Stomach (tissue), 4 donors: ENCODE data around the gene DNM3.

Source experiments
- POLR2A ChIP-seq, 4 donors: fragments of 450-650 bp; IDR thresholded peaks; one replicate each; pipeline ENCODE4 v1.6.1; 2016; ENCODE audit warnings: antibody characterized with exemption in 4 of 4, control low read depth in 2 of 4, mild to moderate bottlenecking in 1 of 4, moderate library complexity in 1 of 4
- TF ChIP-seq, protein P1 (sequence below), 7 experiments: fragments of 450-650 bp in 4 of 7; fragments of 200-600 bp in 3 of 7; sonication (generic) in 3 of 7; IDR thresholded peaks; one replicate each; pipeline ENCODE4 v1.5.1; 2016 to 2019; ENCODE audit warnings: antibody characterized with exemption in 7 of 7, control low read depth in 2 of 7, mild to moderate bottlenecking in 1 of 7

DNA sequence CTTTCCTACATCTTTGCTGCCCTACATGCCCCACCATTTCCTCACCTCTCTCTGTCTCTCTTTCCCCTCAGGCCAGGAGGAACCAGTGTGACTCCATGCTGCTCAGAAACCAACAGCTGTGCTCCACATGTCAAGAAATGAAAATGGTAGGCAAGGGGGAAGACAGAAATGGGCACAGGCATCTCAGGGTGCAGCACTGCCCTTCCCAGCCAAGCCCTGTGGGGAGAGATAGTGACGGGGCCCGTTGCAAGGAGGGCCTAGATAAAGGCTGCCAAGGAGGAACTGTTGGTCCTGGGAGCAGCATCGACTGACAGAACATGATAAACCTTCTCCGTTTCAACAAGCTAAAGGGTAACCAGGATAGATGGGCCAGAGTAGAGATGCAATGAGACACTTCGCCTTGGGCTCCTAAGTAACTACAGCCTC, 615.1 kb downstream of the DNM3 start:
- no peak for TF ChIP-seq POLR2A (IDR thresholded peaks at IDR 0.05)
- TF ChIP-seq, protein P1, sequence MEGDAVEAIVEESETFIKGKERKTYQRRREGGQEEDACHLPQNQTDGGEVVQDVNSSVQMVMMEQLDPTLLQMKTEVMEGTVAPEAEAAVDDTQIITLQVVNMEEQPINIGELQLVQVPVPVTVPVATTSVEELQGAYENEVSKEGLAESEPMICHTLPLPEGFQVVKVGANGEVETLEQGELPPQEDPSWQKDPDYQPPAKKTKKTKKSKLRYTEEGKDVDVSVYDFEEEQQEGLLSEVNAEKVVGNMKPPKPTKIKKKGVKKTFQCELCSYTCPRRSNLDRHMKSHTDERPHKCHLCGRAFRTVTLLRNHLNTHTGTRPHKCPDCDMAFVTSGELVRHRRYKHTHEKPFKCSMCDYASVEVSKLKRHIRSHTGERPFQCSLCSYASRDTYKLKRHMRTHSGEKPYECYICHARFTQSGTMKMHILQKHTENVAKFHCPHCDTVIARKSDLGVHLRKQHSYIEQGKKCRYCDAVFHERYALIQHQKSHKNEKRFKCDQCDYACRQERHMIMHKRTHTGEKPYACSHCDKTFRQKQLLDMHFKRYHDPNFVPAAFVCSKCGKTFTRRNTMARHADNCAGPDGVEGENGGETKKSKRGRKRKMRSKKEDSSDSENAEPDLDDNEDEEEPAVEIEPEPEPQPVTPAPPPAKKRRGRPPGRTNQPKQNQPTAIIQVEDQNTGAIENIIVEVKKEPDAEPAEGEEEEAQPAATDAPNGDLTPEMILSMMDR (IDR thresholded peaks at IDR 0.05), result no peak
